GM19351 (cell line): ENCODE data around the gene LRRN4.
"Not testable (repeated sequence)": the region's sequence is repeated elsewhere in the genome, so short reads cannot be mapped to it uniquely, and the experiment has no call there.

Source experiments
- ATAC-seq: cut with Tn5 transposase; IDR thresholded peaks from one replicate; pipeline ENCODE4 v1.9.1; 2021; ENCODE audit warnings: mild to moderate bottlenecking, moderate library complexity; ENCODE audit not compliant: unreplicated experiment

The LRRN4 gene

DNA sequence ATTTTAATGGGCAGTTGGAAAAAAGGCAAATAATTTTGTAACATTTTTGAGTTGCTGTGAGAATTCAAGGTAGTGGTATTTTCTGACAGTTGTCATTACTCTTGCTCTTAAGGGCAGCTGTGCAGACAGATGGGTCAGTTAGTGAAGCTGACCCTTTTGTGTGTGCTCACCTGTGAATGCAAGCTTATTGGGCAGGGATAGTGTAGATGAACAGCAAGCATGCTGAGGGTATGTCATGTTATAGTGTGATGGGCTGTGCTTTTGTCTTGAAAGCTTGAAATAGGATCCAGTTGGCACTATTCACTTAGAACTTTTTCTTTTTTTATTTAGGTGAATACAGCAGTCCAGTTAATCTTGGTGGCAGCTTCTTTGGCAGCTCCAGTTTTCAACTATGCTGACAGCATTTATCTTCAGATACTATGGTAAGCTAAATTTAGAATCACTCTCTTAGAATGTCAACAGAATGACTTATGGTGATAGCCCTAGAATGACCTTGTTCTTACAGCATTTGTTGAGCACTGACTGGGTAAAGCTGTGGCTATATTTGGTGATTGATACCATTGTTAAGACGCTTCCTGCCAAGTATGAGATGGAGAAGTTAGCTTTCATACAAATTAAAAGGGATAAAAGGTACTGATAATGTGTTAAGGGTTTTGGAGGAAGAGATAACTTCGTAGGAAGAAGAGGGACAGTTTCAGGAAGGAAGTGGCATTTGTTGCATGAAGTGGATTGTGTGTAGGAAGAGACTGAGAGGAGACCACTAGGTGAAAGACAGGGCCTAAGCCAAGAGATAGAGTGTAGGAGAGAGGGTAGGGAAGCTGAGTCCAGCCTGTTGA lies 19.5 kb downstream of the LRRN4 start:
- ATAC-seq = no peak

DNA sequence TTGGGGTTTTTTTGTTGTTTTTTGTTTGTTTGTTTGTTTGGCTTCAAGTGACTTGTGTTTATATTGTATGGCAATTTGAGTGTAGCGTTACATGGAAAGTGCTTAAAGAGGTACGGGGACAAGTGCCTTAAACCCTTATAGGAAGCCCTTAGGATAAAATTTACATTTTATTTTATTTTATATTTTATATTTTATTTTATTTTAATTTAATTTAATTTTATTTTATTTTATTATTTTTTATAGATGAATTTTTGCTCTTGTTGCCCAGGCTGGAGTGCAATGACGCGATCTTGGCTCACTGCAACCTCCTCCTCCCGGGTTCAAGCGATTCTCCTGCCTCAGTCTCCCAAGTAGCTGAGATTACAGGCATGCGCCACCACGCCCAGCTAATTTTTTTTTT lies 21.0 kb downstream of the LRRN4 start:
- not testable (repeated sequence) for ATAC-seq

DNA sequence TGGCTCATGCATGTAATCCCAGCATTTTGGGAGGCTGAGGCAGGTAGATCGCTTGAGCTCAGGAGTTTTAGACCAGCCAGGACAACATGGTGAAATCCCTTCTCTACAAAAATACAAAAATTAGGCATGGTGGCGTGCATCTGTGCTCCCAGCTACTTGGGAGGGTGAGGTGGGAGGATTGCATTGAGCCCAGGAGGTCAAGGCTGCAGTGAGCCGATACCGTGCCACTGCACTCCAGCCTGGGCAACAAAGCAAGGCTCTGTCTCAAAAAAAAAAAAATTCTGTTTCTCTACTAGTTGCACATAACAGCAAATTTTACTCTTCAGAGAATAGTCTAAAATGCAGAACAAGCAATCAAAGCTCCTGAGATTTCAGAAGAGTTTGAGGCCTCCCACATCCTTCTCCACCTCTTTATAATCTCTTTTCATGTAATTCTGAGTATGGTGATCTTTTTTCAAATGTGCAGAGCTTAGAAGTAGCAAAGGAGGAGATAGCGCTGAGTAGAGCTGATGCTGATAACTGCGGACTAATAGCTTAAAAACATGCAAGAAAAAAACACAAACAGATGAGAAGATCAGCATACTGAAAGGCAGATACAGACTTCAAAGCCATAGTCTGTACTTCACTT lies 23.3 kb downstream of the LRRN4 start:
- ATAC-seq = no peak

DNA sequence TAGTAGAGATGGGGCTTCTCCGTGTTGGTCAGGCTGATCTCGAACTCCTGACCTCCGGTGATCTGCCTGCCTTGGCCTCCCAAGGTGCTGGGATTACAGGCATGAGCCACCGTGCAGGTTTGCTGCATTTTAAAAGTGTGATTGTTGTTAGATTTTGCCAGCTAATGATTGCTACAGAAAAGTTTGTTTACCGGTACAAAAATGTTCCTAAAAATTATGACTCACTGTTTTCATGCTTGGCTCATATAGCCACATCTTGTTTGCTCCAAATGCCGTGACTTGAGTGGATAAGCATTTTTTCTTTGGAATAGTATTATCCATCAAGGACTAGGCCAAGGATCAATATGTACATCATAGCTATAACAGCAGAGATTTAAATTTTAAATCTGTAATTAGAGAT lies 24.3 kb downstream of the LRRN4 start:
- no peak for ATAC-seq

DNA sequence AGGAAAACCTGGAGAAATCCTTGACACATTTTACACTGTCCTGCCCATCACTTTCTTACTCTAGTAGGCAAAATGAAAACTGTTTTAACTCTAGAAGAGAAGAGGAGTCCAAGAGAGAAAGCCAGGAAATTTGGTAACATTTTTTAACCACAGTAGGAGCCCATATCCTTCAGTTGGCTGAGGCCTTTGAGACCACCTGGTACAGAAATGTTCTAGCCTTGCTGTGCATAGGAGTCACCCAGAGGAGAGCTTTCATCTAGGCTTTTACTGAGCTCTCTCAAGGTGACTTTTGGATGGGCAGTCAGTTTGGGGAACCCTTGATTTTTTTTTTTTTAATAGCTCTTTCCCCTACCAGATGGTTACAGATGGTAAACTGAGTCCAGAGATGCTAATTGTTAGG lies 25.0 kb downstream of the LRRN4 start:
- ATAC-seq = no peak

DNA sequence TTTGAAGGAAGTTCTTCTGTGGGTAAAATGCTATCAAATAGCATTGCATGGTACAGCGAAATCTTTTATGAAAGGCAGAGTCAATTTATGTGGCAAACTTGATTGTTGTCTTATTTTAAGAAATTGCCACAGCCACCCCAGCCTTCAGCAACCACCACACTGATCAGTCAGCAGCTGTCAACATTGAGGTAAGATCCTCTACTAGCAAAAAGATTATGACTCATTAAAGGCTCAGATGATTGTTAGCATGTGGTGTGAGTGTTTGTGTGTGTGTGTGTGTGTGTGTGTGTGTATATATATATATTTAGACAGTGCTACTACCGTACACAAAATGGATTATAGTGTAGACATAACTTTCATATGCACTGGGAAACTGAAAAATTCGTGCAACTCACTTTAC lies 27.8 kb downstream of the LRRN4 start:
- no peak for ATAC-seq

DNA sequence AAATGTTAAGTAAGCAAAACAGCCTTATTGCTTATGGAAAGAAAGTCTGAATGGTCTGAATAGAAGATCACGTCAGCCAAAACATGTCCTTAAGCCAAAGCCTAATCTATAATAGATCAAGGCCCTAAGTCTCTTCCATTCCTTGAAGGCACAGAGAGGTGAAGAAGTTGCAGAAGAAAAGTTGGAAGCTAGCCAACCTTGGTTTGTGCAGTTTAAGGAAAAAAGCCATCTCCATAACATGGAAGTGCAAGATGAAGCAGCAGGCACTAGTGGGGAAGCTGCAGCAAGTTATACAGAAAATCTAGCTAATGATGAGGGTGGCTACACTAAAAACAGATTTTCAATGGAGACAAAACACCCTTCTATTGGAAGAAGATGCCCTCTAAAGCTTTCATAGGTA lies 29.1 kb downstream of the LRRN4 start:
- no peak for ATAC-seq

DNA sequence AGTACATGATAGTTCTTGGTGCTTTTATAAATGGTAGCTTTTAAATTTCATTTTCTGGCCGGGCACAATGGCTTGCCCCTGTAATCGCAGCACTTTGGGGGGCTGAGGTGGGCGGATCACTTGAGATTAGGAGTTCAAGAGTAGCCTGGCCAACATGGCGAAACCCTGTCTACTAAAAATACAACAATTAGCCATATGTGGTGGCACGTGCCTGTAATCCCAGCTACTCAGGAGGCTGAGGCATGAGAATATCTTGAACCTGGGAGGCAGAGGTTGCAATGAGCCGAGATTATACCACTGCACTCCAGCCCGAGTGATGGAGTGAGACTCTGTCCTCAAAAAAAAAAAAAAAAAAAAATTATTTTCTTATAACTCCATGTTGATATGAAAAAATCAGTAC lies 36.0 kb downstream of the LRRN4 start:
- ATAC-seq = no peak

DNA sequence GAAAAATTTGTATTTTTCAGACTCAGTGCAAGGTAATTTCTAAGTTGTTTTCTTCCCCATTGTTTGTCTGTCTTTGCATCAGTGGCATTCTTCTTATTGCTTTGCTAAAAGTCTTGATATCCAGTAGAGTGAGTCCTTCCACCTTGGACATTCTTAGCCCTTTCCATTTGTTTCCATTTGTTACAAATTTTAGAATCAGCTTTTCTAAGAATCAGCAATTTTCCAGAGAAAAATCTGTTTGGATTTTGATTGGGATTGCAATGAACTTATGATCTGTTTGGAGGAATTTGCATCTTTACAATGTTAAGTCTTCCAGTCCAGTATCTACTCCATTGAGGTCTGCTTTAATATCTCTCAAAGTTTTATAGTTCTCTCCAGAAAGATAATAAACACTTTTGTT lies 36.4 kb downstream of the LRRN4 start:
- ATAC-seq = no peak

DNA sequence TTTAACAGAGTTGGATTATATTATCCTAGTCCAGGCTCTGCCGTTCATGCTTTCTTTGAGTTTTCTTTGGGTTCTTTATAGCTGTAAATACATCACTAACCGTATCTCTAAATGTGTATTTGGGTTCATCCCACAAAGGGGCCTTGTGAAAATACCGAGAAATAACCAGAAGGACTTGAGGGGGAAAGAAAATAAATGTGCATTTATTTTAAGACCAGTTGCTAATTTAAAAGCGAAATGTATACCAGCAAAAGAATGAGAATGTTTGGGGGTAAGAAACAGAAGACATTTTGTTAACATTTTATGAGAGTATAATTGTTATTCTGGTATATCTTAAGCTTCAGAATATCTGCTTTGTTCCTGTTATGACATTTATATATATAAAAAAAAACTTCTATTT lies 38.9 kb downstream of the LRRN4 start:
- ATAC-seq = no peak

DNA sequence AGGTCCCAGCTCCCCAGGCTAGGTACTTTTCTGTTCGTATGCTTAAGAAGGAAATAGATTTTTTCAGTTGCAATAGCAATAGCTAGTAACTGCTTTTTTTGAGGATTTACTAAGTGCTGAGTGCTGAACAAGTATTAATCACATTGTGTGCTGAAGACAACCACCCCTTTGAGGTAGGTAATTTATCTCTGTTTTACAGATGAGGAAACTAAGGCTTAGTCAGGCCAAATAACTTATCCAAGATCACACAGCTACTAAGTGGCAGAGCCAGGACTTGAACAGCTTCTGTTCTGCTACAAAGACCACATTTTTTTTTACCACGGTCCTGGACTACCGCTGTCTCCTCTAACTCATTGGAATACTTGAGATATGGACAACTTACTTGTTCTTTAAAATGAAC lies 39.8 kb downstream of the LRRN4 start:
- ATAC-seq = no peak

DNA sequence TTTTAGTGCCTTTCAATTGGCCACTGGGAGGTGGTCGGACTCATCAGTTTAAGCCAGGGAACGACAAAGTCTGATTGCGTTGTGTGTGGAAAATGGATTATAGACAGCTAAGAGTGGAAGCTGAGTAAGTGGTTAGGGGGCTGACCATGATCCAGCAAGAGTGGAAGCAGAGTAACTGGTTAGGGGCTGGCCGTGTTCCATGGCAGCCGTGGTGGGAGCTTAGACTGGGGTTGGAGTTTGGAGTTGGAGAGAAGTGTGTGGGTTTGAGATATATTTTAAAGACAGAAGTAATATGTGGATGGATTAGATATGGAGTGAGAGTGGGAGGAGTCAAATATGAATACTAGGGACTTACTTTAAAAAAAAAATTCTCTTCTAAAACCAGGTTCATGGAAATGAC lies 41.7 kb downstream of the LRRN4 start:
- no peak for ATAC-seq

DNA sequence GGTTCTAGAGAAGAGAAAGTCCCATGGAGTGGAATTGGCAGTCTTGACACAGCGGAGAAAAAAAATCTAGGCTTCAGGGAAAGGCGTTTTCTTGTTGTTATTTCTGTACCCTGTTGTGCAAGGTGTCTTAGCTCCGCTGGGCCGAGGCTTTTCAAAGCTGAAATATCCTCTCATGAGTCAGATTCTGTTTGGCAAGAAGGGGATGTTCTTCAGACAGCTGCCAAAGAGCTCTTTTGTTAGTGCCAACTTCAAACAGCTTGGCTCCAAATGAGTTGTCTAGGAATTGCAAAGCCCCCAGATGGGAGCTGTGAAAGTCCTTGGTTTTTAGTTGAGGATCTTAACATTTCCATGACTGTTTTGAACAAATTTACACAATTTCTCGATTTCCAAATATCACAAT lies 45.6 kb downstream of the LRRN4 start:
- no peak for ATAC-seq

DNA sequence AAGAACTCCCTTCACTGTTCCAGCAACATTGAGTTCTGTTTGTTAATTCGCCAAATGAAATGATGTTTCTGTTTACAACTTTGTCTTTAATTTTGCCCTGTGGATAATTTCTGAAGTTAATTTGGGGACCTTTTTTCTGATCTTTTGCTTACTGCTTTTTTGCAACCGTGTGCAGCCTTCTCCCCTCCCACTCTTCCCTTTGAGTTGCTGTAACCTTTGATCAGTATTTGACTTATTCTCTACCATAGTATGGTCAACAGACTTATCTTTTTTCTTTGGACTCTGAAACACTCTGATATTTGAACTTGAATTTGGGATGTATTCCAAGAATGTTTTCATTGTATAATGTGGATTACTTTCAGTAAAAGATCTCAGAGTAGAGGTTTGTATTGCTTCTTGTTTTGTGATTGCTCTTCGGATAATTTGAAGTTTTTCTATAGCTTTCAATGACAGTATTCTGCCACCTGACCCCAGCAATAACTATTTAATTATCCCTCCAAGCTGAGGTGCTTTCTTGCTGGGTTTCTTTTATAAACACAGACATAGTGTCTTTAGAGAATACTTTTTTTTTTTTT lies 46.2 kb downstream of the LRRN4 start:
- no peak for ATAC-seq

DNA sequence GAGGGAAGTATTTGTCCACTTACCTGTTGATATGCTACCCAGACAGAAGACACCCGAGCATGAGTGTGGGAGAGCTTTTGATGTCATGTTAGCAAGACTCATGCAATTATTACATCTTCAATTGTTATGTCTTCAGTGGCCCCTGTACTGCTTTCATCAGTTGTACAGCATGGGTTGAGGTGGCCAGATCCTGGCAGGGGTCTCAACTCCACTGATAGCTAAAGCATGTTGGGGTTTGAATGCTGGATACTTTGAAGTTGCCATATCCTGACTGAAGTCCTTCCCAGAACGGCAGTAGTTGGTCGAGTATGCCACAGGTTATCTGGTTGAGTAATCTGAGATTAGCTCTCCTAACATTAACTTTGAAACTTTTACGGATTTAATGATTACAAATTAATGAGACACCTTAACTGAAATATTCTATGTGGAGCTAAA lies 46.7 kb downstream of the LRRN4 start:
- no peak for ATAC-seq

DNA sequence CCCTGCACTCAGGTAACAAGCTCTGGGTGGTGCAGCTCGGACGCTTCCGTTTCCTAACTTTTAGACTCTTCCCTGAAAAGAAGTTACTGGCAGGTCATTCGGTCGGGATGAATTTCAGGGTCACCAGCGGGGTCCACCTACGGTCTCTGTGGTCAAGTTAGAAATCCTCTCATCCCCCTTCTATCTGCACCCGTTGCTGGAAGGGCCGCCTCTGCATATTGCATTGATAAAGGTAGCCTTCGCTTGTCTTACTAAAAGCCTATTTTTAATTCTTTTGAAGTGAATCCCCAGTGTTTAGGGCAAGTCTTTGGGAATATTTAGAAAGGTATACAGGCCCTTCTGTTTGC lies 47.3 kb downstream of the LRRN4 start:
- ATAC-seq = no peak

DNA sequence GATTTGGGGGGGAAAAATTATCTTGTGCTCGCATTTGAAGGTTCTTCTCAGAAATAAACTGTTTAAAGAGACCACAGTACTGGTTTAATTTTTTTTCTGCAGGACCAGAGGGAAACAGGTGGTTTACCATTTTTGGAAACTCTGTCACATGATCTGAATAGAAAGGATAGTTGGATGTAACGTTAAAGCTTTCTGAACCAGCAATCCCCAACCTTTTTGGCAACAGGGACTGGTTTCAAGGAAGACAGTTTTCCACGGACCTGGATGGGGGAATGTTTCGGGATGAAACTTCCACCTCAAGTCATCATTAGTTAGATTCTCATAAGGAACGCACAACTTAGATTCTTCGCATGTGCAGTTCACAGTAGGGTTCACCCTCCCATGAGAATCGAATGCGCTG lies 53.0 kb downstream of the LRRN4 start:
- ATAC-seq = no peak

DNA sequence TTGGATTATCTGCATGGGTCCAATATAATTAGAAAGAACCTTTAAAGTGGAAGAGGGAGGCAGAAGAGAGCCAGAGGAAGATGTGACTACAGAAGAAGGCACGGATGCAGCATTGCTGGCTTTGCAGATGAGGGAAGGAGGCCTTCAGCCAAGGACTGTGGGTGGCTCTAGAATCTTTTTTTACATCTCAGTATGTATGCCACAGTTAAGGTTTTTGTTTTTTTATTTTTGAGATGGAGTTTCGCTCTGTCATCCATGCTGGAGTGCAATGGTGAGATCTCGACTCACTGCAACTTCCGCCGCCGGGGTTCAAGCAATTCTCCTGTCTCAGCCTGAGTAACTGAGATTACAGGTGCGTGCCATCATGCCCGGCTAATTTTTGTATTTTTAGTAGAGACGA lies 54.1 kb downstream of the LRRN4 start:
- no peak for ATAC-seq

DNA sequence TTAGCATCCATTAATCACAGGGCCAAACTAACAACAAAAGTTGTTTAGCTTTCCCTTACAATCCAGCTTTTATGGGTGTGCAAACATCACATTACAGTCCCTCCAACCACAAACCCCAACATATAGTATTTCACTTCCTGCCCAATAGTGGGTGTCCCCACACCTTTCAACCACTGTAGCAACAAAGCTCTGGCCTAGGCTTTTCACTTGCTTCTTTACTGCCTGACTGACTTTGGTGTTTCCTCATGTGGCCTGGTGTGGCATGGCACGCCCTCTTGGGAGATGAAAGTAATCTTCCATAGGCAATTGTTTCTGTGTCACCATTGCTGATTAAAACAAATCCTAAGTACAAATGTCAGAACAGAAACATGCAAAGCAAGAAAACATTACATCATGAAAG lies 57.1 kb downstream of the LRRN4 start:
- ATAC-seq = peak; percentile 100

DNA sequence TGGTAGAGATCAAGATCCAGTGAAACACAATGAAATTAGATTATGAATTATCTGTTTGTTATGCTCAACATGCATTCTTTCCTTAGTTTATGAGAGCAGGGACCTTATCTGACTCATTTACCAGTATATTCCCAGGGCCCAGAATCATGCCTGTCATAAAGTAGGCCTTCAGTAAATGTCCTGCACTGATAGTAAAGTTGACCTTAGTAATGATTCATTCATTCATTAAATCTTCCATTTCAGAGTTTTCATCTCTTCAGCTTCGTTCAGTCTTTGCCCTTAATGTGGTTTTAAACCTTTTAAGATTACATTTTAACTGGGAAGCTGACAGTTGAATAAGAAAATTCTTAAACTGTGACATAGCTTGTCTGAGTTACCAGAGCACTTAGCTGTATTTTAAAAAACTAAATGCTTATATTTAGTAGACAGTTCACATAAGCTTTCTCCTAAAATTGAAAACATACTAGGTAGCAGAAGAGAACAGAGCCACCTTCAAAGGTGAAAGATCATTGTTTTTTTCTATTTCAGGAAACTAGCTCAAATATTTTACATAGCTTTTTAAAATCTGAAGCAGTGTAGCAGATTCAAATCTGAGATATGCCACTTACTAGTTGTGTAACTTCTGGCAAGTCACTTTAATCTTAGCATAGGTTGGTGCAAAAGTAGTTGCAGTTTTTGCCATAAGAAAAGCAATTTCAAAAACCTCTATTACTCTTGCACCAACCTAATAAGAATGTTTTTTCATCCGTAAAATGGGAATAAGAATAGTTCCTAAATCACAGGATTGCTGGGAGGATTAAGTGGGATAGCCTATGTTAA lies 62.0 kb downstream of the LRRN4 start:
- no peak for ATAC-seq

DNA sequence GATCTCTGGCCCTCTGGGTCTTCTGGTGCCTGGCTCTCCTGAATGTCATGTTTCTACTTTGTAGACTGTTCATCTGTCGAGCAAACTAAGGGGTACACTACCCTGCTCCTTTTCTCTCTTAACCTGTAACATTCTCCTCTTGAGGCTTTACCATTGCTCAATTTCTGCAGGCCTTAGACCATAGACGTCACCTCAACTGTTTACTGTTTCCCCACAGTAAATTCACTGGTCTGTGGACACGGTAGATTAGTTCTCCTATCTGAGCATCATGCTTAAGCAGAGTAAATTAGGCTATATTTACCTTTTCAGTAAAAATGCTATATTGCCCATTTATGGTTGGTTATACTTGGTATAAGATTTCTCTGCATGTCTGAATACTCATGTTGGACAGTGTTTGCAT lies 62.9 kb downstream of the LRRN4 start:
- ATAC-seq = no peak
